ENCODE data around the gene FUOM.
A peak's percentile ranks its signal among the peaks of the same experiment; 100 is the strongest.

Gene FUOM

DNA sequence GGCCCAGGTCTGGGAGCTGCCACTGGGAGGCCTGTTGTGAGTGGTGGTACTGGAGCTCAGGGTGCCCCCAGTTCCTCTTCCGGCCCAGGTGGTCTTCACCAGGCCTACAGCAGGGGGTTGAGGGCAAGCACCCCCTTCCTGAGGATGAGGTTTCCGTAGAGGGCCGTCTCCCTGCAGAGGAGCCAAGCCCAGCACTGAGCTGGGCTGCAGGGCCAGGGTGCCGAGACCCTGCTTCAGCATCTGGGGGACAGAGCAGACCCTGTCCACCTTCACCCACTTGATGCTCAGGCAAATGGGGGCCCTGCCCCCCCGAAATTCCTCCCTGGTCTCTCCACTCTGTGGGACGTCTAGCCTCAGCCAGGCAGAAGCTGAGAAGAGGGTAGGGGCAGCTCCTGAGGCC is 2.6 kb downstream of the FUOM start:
- no peak overlapping the region for H3K9ac ChIP-seq (ENCODE audit: low read length)
- H3K9me3 ChIP-seq (ENCODE audit: control insufficient read depth, insufficient read depth, low read depth, low read length) = no peaks in the 10 kb centered on the region
- peaks cover 9% of the 10 kb centered on the region for H3K27me3 ChIP-seq (ENCODE audit: control insufficient read depth, insufficient read depth, low read length)
- no peak overlapping the region for H3K4me3 ChIP-seq (ENCODE audit: low read depth, low read length)
- H3K36me3 ChIP-seq (ENCODE audit: control insufficient read depth, insufficient read depth, low read length) = peaks cover 10% of the 10 kb centered on the region
- no peak overlapping the region for H3K27ac ChIP-seq (ENCODE audit: low read depth, low read length)
- peaks cover 10% of the 10 kb centered on the region for H3K4me1 ChIP-seq (ENCODE audit: control insufficient read depth, insufficient read depth, low read length)

GRCh38 chr10:133354672-133355240 is 3.1 kb downstream of the FUOM start:
- Histone ChIP-seq H3K27me3 (ENCODE audit: control insufficient read depth, insufficient read depth, low read length) (peaks cover 4% of the 10 kb centered on the region), H3K27ac (ENCODE audit: low read depth, low read length) (no peak overlapping the region), H3K36me3 (ENCODE audit: control insufficient read depth, insufficient read depth, low read length) (peaks cover 10% of the 10 kb centered on the region), H3K9me3 (ENCODE audit: control insufficient read depth, insufficient read depth, low read depth, low read length) (no peaks in the 10 kb centered on the region), H3K4me1 (ENCODE audit: control insufficient read depth, insufficient read depth, low read length) (peaks cover 10% of the 10 kb centered on the region), H3K9ac (ENCODE audit: low read length) (no peak overlapping the region), H3K4me3 (ENCODE audit: low read depth, low read length) (no peak overlapping the region)

GRCh38 chr10:133353988-133354605 is 3.7 kb downstream of the FUOM start:
- Histone ChIP-seq H3K36me3 (ENCODE audit: control insufficient read depth, insufficient read depth, low read length) (peaks cover 10% of the 10 kb centered on the region), H3K9ac (ENCODE audit: low read length) (no peak overlapping the region), H3K27me3 (ENCODE audit: control insufficient read depth, insufficient read depth, low read length) (no peaks in the 10 kb centered on the region; the same call in 1 of the 2 replicates), H3K4me3 (ENCODE audit: low read depth, low read length) (no peak overlapping the region), H3K27ac (ENCODE audit: low read depth, low read length) (no peak overlapping the region), H3K9me3 (ENCODE audit: control insufficient read depth, insufficient read depth, low read depth, low read length) (no peaks in the 10 kb centered on the region), H3K4me1 (ENCODE audit: control insufficient read depth, insufficient read depth, low read length) (peaks cover 10% of the 10 kb centered on the region)

- no peak overlapping the region for H3K4me3 ChIP-seq (ENCODE audit: low read depth, low read length)
- H3K4me1 ChIP-seq (ENCODE audit: control insufficient read depth, insufficient read depth, low read length) = peaks cover 10% of the 10 kb centered on the region
- H3K9ac ChIP-seq (ENCODE audit: low read length) = no peak overlapping the region
- H3K27ac ChIP-seq (ENCODE audit: low read depth, low read length) = no peak overlapping the region
- no peaks in the 10 kb centered on the region for H3K27me3 ChIP-seq (ENCODE audit: control insufficient read depth, insufficient read depth, low read length)
- peaks cover 10% of the 10 kb centered on the region for H3K36me3 ChIP-seq (ENCODE audit: control insufficient read depth, insufficient read depth, low read length)
- no peaks in the 10 kb centered on the region for H3K9me3 ChIP-seq (ENCODE audit: control insufficient read depth, insufficient read depth, low read depth, low read length)
These were observed 4.4 kb downstream of the FUOM start for GRCh38 chr10:133353202-133353959.

GRCh38 chr10:133351408-133352318 is 6.2 kb downstream of the FUOM start:
- Histone ChIP-seq H3K9me3 (ENCODE audit: control insufficient read depth, insufficient read depth, low read depth, low read length) (no peaks in the 10 kb centered on the region), H3K4me1 (ENCODE audit: control insufficient read depth, insufficient read depth, low read length) (peaks cover 13% of the 10 kb centered on the region), H3K9ac (ENCODE audit: low read length) (no peak overlapping the region), H3K4me3 (ENCODE audit: low read depth, low read length) (no peak overlapping the region), H3K27me3 (ENCODE audit: control insufficient read depth, insufficient read depth, low read length) (no peaks in the 10 kb centered on the region), H3K36me3 (ENCODE audit: control insufficient read depth, insufficient read depth, low read length) (peaks cover 10% of the 10 kb centered on the region), H3K27ac (ENCODE audit: low read depth, low read length) (no peak overlapping the region)

- H3K36me3 ChIP-seq (ENCODE audit: control insufficient read depth, insufficient read depth, low read length) = peaks cover 5% of the 10 kb centered on the region
- no peak overlapping the region for H3K27ac ChIP-seq (ENCODE audit: low read depth, low read length)
- H3K9me3 ChIP-seq (ENCODE audit: control insufficient read depth, insufficient read depth, low read depth, low read length) = no peaks in the 10 kb centered on the region
- peak overlapping the region; percentile 6 for H3K9ac ChIP-seq (ENCODE audit: low read length)
- no peak overlapping the region for H3K4me3 ChIP-seq (ENCODE audit: low read depth, low read length)
- H3K4me1 ChIP-seq (ENCODE audit: control insufficient read depth, insufficient read depth, low read length) = peaks cover 14% of the 10 kb centered on the region; the same call in 1 of the 2 replicates
- H3K27me3 ChIP-seq (ENCODE audit: control insufficient read depth, insufficient read depth, low read length) = no peaks in the 10 kb centered on the region
These were observed 6.9 kb downstream of the FUOM start for GRCh38 chr10:133350950-133351329.

DNA sequence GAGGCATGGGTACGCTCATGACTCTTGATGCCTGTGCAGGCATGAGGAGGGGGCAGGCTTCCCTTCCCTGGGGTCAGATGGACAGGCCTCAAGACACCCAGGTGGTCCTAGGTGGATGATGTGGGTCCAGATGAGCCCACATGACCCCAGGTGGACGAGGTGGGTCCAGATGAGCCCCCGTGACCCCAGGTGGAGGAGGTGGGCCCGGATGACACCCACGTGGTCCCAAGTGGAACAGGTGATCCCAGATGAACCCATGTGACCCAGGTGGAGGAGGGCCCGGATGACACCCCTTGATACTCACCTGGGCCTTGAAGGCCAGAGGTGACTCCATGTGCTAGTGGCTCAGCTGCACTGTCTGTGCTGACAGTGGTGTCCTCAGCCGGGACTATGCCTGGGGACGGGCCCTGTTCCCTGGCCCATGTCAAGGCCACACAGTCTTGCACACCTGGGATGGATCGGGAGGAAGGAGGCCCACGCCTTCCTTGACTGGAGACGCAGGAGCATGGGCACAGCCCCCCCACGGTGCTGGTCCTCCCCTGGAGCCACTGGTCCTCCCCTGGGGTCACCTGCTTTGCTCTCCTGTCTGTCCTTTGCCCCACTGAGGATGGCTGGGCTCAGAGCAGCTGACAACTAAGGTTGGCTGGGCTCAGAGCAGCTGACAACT is 7.4 kb downstream of the FUOM start:
- H3K4me3 ChIP-seq (ENCODE audit: low read depth, low read length) = no peak overlapping the region
- H3K4me1 ChIP-seq (ENCODE audit: control insufficient read depth, insufficient read depth, low read length) = peaks cover 14% of the 10 kb centered on the region; the same call in 1 of the 2 replicates
- no peak overlapping the region for H3K27ac ChIP-seq (ENCODE audit: low read depth, low read length)
- H3K9me3 ChIP-seq (ENCODE audit: control insufficient read depth, insufficient read depth, low read depth, low read length) = no peaks in the 10 kb centered on the region
- peaks cover 4% of the 10 kb centered on the region for H3K36me3 ChIP-seq (ENCODE audit: control insufficient read depth, insufficient read depth, low read length)
- no peaks in the 10 kb centered on the region for H3K27me3 ChIP-seq (ENCODE audit: control insufficient read depth, insufficient read depth, low read length)
- peak overlapping the region; percentile 6 for H3K9ac ChIP-seq (ENCODE audit: low read length)

DNA sequence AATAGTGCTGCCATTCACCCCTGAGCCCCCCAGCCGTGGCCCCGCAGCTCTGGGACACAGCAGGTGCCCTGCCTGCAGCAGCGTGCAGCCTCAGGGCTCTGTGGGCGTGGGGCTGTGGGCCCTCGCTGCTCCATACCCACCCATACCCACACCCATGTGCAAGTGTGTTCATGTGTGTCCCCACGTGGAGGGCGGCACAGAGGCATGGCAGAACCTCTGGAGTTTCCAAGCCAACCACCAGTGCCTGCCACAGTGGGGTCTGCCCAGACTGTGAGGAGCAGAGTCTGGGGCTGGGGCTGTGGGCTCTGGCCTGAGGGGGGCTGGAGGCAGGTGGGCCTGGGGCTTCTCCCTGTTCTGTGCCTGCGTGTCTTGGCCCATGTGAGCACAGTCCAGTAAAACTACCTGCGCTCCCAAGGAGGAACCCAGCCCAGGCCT is 8.2 kb downstream of the FUOM start:
- Histone ChIP-seq H3K4me3 (ENCODE audit: low read depth, low read length) (no peak overlapping the region), H3K9me3 (ENCODE audit: control insufficient read depth, insufficient read depth, low read depth, low read length) (no peaks in the 10 kb centered on the region), H3K27ac (ENCODE audit: low read depth, low read length) (no peak overlapping the region), H3K36me3 (ENCODE audit: control insufficient read depth, insufficient read depth, low read length) (no peaks in the 10 kb centered on the region; the same call in 1 of the 2 replicates), H3K27me3 (ENCODE audit: control insufficient read depth, insufficient read depth, low read length) (no peaks in the 10 kb centered on the region), H3K9ac (ENCODE audit: low read length) (no peak overlapping the region), H3K4me1 (ENCODE audit: control insufficient read depth, insufficient read depth, low read length) (peaks cover 14% of the 10 kb centered on the region; the same call in 1 of the 2 replicates)

GRCh38 chr10:133349160-133349568 is 8.7 kb downstream of the FUOM start:
- Histone ChIP-seq H3K27me3 (ENCODE audit: control insufficient read depth, insufficient read depth, low read length) (peaks cover 4% of the 10 kb centered on the region; the same call in 1 of the 2 replicates), H3K27ac (ENCODE audit: low read depth, low read length) (no peak overlapping the region), H3K4me3 (ENCODE audit: low read depth, low read length) (no peak overlapping the region), H3K9ac (ENCODE audit: low read length) (no peak overlapping the region), H3K9me3 (ENCODE audit: control insufficient read depth, insufficient read depth, low read depth, low read length) (no peaks in the 10 kb centered on the region), H3K36me3 (ENCODE audit: control insufficient read depth, insufficient read depth, low read length) (no peaks in the 10 kb centered on the region), H3K4me1 (ENCODE audit: control insufficient read depth, insufficient read depth, low read length) (peaks cover 14% of the 10 kb centered on the region; the same call in 1 of the 2 replicates)

Measured in HUES6 (cell line).